PC-3 (cell line): ENCODE measurements around the gene CFL2. TPM values are rescaled to one million over a fixed set of nuclear protein-coding genes. Genes with fewer than 3 reads are reported as not detected.

Source experiments
- ATAC-seq: fragments of 200-7000 bp; cut with Tn5 transposase; 2 replicates; pipeline ENCODE4 v1.9.1; 2020; ENCODE audit warnings: mild to moderate bottlenecking, moderate library complexity
- BruUV-seq: library from RNA; stranded (reverse); fragments of 400-500 nt; replicated peaks from 2 replicates; lab custom pipeline; 2021; lab: Mats Ljungman, UMichigan
- CTCF ChIA-PET: fragments of 300-600 bp; sonication (Branson Sonifier 250); formaldehyde crosslinking; loops from one replicate; lab custom pipeline; 2022; ENCODE audit warnings: antibody characterized with exemption; lab: Charles Lee
- POLR2A ChIA-PET: fragments of 300-600 bp; sonication (Branson Sonifier 250); formaldehyde crosslinking; loops from one replicate; lab custom pipeline; 2022; ENCODE audit warnings: antibody characterized with exemption; ENCODE audit not compliant: unreplicated experiment; lab: Charles Lee
- DNase-seq: peaks from one replicate; pipeline ENCODE4 v3.0.0-alpha.2; 2015
- H2AFZ ChIP-seq: fragments of 300-600 bp; sonication (generic); 2 replicates; pipeline ENCODE4 v1.6.0; 2016; ENCODE audit warnings: antibody characterized with exemption, low read length
- H3F3A ChIP-seq: fragments of 300-600 bp; sonication (generic); one replicate; pipeline ENCODE4 v1.6.0; 2017; ENCODE audit warnings: antibody characterized with exemption, low read length, control low read depth, mild to moderate bottlenecking; ENCODE audit not compliant: unreplicated experiment
- H3K27ac ChIP-seq: fragments of 300-600 bp; sonication (generic); 2 replicates; pipeline ENCODE4 v1.5.1; 2016; ENCODE audit warnings: mild to moderate bottlenecking, low read length
- H3K27me3 ChIP-seq: fragments of 300-600 bp; sonication (generic); 2 replicates; pipeline ENCODE4 v1.6.1; 2016; ENCODE audit warnings: low read length, mixed read lengths
- H3K36me3 ChIP-seq: fragments of 300-600 bp; sonication (generic); 2 replicates; pipeline ENCODE4 v1.6.1; 2016; ENCODE audit warnings: low read depth, mixed run types, low read length, mixed read lengths
- H3K4me1 ChIP-seq: fragments of 300-600 bp; sonication (generic); 2 replicates; pipeline ENCODE4 v1.5.1; 2016; ENCODE audit warnings: low read length; ENCODE audit not compliant: insufficient read depth
- H3K4me2 ChIP-seq: fragments of 300-600 bp; sonication (generic); 2 replicates; pipeline ENCODE4 v1.6.0; 2016; ENCODE audit warnings: low read length
- H3K4me3 ChIP-seq: fragments of 300-600 bp; sonication (generic); 2 replicates; pipeline ENCODE4 v1.5.1; 2016; ENCODE audit warnings: mild to moderate bottlenecking, low read length, mixed read lengths
- H3K79me2 ChIP-seq: fragments of 300-600 bp; sonication (generic); 2 replicates; pipeline ENCODE4 v1.6.1; 2017; ENCODE audit warnings: low read length, mixed read lengths
- H3K9ac ChIP-seq: fragments of 300-600 bp; sonication (generic); 2 replicates; pipeline ENCODE4 v1.6.0; 2016; ENCODE audit warnings: mild to moderate bottlenecking, low read length
- H3K9me2 ChIP-seq: fragments of 300-600 bp; sonication (generic); replicated peaks from 2 replicates; pipeline ENCODE4 v1.6.1; 2016; ENCODE audit warnings: mixed run types, low read length, mixed read lengths
- H3K9me3 ChIP-seq: fragments of 300-600 bp; sonication (generic); 2 replicates; pipeline ENCODE4 v1.6.1; 2016; ENCODE audit warnings: low read length, mixed read lengths
- H4K20me1 ChIP-seq: fragments of 300-600 bp; sonication (generic); 2 replicates; pipeline ENCODE4 v1.6.1; 2016; ENCODE audit warnings: low read length, mixed read lengths
- EZH2 ChIP-seq: fragments of 300-600 bp; sonication (generic); IDR thresholded peaks from one replicate; pipeline ENCODE4 v1.6.1; 2017; ENCODE audit warnings: antibody characterized with exemption, mild to moderate bottlenecking, low read length; ENCODE audit not compliant: unreplicated experiment
- EZH2phosphoT487 ChIP-seq: fragments of 300-600 bp; sonication (generic); IDR thresholded peaks from 2 replicates; pipeline ENCODE4 v1.6.1; 2018; ENCODE audit warnings: mild to moderate bottlenecking, antibody characterized with exemption, low read length, borderline replicate concordance
- intact Hi-C: fragments of 100-400 bp; cut with micrococcal nuclease; formaldehyde crosslinking; loops from 2 replicates; pipeline ENCODE4 v1.9.0; 2023
- total RNA-seq: library from RNA; depleted of rRNA; stranded (reverse); fragments of >200 nt; gene quantifications from 2 replicates; pipeline ENCODE4 v1.2.3, GENCODE V29; 2014
- TF ChIP-seq, protein P1 (sequence below): fragments of 300-600 bp; sonication (generic); conservative IDR thresholded peaks from 2 replicates; pipeline ENCODE4 v1.5.1; 2017; ENCODE audit warnings: antibody characterized with exemption, low read depth, mild to moderate bottlenecking, low read length

The CFL2 gene
- total RNA-seq, 1 experiment from 2014 or later: 88.4 TPM

DNA sequence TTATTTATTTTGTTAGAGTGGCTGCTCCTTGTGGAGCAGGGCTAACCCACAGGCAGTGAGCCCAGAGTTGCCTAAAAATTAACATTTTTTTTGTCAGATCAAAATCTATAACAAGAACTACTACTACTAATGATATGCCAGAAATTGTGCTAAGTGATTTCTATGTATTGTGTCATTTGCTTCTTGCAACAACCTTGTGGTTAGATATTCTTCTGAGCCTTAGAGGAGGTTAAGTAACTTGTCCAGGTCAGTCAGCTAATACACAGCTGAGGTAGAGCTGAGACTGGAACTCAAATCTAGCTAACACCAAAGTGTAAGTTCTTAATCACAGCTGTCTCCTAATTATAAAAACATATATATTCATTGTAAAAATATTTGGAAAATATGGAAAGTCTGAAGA, 29.8 kb downstream of the CFL2 start:
- no peaks in the 10 kb centered on the region for H3K4me1 ChIP-seq
- DNase-seq (no peak), ATAC-seq (no peak)
- no peak overlapping the region for H3K27ac ChIP-seq
- H3K79me2 ChIP-seq: no peaks in the 10 kb centered on the region
- no peaks in the 10 kb centered on the region for H3F3A ChIP-seq
- no peak overlapping the region for H3K4me2 ChIP-seq
- no peak overlapping the region for H3K9ac ChIP-seq
- no peaks in the 10 kb centered on the region for H4K20me1 ChIP-seq
- H3K4me3 ChIP-seq: no peak overlapping the region
- intact Hi-C loops: no loop called here
- no TSS peak for BruUV-seq
- no peaks in the 10 kb centered on the region for H3K9me3 ChIP-seq
- TF ChIP-seq EZH2phosphoT487 (no peak), EZH2 (no peak)
- TF ChIP-seq, protein P1, sequence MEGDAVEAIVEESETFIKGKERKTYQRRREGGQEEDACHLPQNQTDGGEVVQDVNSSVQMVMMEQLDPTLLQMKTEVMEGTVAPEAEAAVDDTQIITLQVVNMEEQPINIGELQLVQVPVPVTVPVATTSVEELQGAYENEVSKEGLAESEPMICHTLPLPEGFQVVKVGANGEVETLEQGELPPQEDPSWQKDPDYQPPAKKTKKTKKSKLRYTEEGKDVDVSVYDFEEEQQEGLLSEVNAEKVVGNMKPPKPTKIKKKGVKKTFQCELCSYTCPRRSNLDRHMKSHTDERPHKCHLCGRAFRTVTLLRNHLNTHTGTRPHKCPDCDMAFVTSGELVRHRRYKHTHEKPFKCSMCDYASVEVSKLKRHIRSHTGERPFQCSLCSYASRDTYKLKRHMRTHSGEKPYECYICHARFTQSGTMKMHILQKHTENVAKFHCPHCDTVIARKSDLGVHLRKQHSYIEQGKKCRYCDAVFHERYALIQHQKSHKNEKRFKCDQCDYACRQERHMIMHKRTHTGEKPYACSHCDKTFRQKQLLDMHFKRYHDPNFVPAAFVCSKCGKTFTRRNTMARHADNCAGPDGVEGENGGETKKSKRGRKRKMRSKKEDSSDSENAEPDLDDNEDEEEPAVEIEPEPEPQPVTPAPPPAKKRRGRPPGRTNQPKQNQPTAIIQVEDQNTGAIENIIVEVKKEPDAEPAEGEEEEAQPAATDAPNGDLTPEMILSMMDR: no peak
- H2AFZ ChIP-seq: no peak overlapping the region
- POLR2A ChIA-PET: no interaction called here
- CTCF ChIA-PET: no interaction called here
- H3K9me2 ChIP-seq: no peaks in the 10 kb centered on the region
- H3K27me3 ChIP-seq: no peaks in the 10 kb centered on the region
- H3K36me3 ChIP-seq: no peaks in the 10 kb centered on the region

DNA sequence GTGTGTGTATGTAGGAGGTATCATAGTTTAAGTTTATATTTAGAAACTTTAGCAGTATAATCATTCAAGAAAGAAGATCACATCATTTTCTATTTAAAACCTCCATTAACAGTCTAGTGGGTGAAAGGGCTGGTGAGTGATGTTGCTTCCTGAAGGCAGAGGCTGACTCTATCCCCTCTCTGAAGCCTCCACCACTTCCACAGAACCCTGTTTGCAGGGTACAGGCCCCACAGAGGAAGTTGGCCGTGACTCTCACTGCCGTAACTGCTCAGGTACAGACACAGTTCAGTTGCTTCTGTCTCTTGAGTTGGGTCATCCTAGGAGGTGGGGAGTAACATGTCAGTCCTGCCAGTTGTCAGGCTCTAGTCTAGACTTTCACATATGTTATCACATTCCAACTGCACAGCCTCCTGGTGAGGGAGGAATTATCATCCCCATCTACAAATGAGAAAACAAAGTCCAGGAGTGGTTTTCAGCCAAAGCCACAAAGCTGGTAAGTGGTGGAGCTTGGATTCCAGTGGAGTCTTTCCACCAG, 31.5 kb downstream of the CFL2 start:
- intact Hi-C loops: no loop called here
- Histone ChIP-seq H2AFZ (no peak overlapping the region), H3K9me3 (no peaks in the 10 kb centered on the region), H3K4me3 (no peak overlapping the region), H3K36me3 (no peaks in the 10 kb centered on the region), H3K4me2 (no peak overlapping the region), H3K9ac (no peak overlapping the region), H4K20me1 (no peaks in the 10 kb centered on the region), H3K79me2 (no peaks in the 10 kb centered on the region), H3K9me2 (no peaks in the 10 kb centered on the region), H3F3A (no peaks in the 10 kb centered on the region), H3K27ac (no peak overlapping the region), H3K27me3 (no peaks in the 10 kb centered on the region), H3K4me1 (peaks cover 8% of the 10 kb centered on the region)
- ATAC-seq: no peak
- BruUV-seq: no TSS peak
- CTCF ChIA-PET: no interaction called here
- POLR2A ChIA-PET: no interaction called here
- no peak for DNase-seq
- no peak for TF ChIP-seq EZH2phosphoT487
- TF ChIP-seq, protein P1: no peak
- TF ChIP-seq EZH2: no peak

DNA sequence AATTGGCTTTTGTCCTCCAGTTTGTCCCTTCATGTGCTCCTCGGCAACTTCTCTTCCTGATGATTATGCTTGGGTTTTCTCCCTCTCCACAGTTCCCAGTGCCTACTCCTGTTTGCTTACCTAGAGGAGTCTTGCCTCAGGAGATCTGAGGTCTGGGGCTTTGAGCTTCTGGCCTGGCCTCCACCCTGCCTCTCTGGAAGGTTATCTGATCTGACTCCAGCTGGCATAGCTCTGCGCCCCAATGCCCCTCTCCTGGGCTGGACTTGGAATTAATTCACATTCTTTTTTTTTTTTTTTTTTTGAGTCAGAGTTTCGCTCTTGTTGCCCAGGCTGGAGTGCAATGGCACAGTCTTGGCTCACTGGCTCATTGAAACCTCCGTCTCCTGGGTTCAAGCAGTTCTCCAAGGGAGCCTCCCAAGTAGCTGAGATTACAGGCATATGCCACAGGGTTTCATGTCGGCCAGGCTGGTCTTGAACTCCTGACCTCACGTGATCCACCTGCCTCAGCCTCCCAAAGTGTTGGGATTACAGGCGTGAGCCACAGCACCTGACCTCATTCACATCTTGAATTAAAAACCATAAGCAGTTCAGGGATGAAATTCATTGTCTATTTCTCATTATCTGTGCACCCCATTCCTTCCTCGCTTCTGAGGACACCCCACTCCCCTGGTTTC, 33.5 kb downstream of the CFL2 start:
- no peak overlapping the region for H3K4me3 ChIP-seq
- DNase-seq: no peak
- no peak overlapping the region for H3K27ac ChIP-seq
- H3F3A ChIP-seq: no peaks in the 10 kb centered on the region
- CTCF ChIA-PET: no interaction called here
- no peaks in the 10 kb centered on the region for H4K20me1 ChIP-seq
- H2AFZ ChIP-seq: no peak overlapping the region
- no peaks in the 10 kb centered on the region for H3K27me3 ChIP-seq
- H3K4me1 ChIP-seq: peaks cover 21% of the 10 kb centered on the region
- ATAC-seq: no peak
- POLR2A ChIA-PET: interaction anchor here (0.5 kb wide), 1 partner anchor 27 kb away, joined by 3 read pairs; no protein-coding TSS in a partner anchor
- no peaks in the 10 kb centered on the region for H3K9me2 ChIP-seq
- BruUV-seq: no TSS peak
- H3K79me2 ChIP-seq: no peaks in the 10 kb centered on the region
- H3K4me2 ChIP-seq: no peak overlapping the region
- no peaks in the 10 kb centered on the region for H3K9me3 ChIP-seq
- no peak overlapping the region for H3K9ac ChIP-seq
- TF ChIP-seq, protein P1: no peak
- no peak for TF ChIP-seq EZH2phosphoT487
- no peak for TF ChIP-seq EZH2
- intact Hi-C loops: no loop called here
- H3K36me3 ChIP-seq: no peaks in the 10 kb centered on the region
